Amniotic stem cell (primary cell): ENCODE measurements around the gene SLC4A4.
A peak's percentile ranks its signal among the peaks of the same experiment; 100 is the strongest.
"Not testable (repeated sequence)": the region's sequence is repeated elsewhere in the genome, so short reads cannot be mapped to it uniquely, and the experiment has no call there.

Experiments
- DNase-seq: peaks from one replicate; lab custom pipeline; 2025; lab: John Stamatoyannopoulos, UW

The SLC4A4 gene

DNA sequence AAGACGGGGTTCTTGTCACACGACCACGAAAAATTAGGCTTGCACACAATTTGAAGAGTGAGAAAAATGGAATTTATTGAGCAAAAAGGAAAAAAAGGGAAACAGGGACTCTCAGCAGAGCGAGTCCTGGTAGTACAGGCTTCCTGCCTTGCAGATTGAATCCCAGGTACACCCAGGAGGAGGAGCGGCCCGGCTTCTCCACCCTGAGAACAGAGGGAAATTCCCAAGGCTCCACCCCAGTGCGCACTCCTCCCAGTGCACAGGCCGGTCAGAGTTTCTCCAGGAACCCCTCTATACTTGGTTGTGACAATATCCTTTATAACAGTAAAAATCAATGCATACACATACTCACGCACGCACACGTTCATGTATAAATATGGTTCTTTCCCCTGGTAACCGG is 22.0 kb downstream of the SLC4A4 start:
- no peak for DNase-seq

GRCh38 chr4:71361476-71361875 is 22.7 kb downstream of the SLC4A4 start:
- DNase-seq = no peak

DNA sequence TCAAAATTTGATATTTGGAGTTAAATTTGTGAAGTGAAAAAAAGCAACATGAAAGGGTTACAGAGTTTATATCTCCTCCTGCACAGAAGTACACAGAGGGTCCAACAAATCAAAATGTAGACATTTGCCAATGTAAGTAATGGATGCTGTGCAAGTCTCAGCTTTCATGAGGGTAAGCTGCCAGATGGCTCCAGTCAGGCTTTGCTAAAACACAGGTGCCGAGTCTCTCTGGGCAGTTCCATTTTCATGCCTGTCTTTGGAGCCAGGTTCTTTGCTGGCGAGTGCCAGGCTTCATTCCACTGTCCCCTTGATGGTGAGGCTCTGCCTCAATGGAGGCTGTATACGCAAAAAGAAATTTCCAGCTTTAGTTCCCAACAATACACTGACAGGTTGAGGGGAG is 27.9 kb downstream of the SLC4A4 start:
- no peak for DNase-seq

- no peak for DNase-seq
Observed at GRCh38 chr4:71367546-71367945, 28.7 kb downstream of the SLC4A4 start.

GRCh38 chr4:71368906-71369305 is 30.1 kb downstream of the SLC4A4 start:
- no peak for DNase-seq

- DNase-seq = no peak
Observed at GRCh38 chr4:71369536-71369935, 30.7 kb downstream of the SLC4A4 start.

DNA sequence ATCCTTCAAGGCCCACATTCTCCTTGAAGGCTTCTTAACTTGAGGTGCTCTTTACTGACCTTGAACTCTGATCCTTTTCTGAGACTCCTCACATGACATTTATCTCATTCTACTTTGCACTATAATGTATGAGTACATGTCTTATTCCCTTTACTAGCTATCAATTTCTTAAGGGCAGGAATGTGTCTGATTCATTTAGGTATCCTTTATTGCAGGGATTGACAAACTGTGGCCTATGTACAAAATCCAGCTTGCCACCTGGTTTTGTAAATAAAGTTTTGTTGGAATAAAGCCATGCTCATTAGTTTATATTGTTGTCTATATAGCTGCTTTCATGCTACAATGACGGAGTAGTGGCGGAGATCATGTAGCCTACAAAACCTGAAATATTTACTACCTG is 36.7 kb downstream of the SLC4A4 start:
- no peak for DNase-seq

DNA sequence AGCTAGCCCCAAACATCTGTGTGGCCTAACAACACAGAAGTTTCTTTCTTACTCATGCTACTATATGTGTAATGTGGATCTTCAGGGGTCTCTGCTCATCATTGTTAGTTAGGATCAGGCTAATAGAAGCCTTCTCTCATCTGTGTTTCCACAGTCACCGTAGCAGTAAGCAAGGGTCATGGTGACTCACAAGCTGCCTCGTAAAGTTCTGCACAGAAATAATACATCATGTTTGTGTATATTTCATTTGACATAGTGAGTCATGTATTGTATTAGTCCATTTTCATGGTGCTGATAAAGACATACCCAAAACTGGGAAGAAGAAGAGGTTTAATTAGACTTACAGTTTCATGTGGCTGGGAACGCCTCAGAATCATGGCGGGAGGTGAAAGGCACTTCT is 38.7 kb downstream of the SLC4A4 start:
- peak; percentile 23 for DNase-seq

- DNase-seq = no peak
Observed at GRCh38 chr4:71379126-71379525, 40.3 kb downstream of the SLC4A4 start.

DNA sequence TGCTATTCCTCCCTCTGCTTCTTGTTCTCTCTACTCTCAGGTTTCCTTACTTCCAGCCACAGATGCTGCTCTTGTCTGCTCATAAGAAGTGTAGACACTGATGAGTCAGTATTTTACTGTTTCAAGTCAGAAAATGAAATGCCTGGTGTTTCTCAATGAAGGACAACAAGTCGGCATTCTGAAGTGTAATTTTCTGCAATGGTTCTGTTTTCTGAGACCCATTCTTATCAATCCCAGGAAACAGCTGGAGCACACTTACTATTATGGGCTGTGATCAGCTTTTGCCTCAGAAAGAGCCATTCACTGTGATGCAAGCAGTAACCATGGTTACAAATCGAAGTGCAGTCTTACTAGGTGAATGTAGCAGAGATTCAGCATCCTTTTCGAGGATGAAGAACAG is 42.0 kb downstream of the SLC4A4 start:
- no peak for DNase-seq

DNA sequence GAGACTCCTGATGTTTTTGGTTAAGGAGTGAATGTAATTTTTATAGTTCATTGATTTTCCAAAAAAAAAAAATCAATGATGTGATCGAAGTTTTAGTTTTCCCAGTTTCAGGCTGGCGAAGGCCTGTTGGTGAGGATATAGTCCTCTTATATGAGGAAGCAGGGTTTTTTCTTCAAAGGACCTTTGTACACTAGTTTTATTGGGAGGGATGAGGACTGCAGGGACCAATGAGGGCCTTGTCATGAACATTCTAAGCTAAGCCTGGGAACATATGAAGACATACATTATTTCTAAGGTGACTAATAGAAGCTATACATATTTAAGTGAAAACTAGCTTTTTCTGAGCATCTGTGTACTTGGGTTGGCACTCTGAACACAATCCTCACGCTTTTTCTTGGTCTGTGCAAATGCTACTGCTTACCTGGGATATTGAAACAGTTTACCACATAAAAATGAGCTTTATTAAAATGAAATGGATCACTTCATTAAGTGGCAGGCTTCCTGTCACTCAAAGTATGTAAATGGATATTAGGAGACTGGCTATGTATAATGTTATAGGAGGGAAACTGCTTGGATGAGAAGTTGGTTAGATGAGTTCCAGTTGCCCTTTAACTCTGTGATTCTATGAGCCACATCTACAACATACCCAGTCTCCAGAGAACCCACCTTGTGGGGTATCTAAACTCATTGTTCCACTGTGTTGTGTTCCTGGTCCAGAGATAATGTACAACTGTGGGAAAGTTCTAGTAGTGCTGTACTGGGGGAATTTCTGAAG is 43.5 kb downstream of the SLC4A4 start:
- no peak for DNase-seq

GRCh38 chr4:71382900-71383560 is 44.2 kb downstream of the SLC4A4 start:
- DNase-seq = no peak

- no peak for DNase-seq
Observed at GRCh38 chr4:71383984-71384383, 45.2 kb downstream of the SLC4A4 start.

GRCh38 chr4:71389149-71389827 is 50.5 kb downstream of the SLC4A4 start:
- no peak for DNase-seq

- no peak for DNase-seq
Observed at GRCh38 chr4:71392109-71392508, 53.3 kb downstream of the SLC4A4 start.

DNA sequence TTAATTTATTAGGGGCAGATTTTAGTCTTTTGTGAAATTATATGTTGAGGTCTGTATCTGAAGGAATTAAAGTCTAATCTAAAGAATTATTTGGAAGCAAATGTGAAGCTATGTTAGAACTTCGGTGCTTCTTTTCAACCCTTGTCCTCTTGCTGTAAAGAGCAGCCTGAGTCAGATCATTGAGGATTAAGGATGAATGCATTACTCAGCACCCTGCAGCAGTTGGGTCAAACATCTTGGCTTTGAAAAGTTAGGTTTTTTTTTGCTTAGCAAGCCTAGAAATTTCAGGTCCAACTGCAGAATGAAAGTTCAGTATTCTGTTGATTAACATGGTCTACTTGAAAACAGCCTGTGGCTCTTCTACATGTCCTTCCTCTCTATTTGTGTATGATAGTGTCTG is 57.6 kb downstream of the SLC4A4 start:
- peak; percentile 55 for DNase-seq

GRCh38 chr4:71400810-71401209 is 62.0 kb downstream of the SLC4A4 start:
- DNase-seq = no peak

GRCh38 chr4:71402616-71403015 is 63.8 kb downstream of the SLC4A4 start:
- DNase-seq = no peak

DNA sequence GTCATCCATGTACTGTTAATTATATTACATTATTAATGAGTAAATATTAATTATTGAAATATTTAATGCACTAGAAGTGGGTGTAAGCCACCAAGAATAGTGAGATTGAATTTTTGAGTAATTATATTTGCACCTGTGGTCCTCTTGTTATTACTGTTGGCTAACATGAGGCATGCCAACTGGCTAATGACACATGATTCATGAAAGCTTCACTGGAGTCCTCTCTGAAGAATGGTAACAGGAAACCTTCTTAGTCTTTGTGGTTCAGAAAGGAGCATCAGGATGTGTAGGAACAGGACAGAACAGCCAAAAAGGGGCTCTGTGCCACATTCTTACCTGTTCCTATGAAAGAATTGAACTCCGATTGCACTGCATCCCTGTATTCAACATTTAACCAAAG is 65.2 kb downstream of the SLC4A4 start:
- DNase-seq = no peak

- DNase-seq = no peak
Observed at GRCh38 chr4:71405791-71406190, 67.0 kb downstream of the SLC4A4 start.

- no peak for DNase-seq
Observed at GRCh38 chr4:71406459-71406963, 67.7 kb downstream of the SLC4A4 start.

- DNase-seq = not testable (repeated sequence)
Observed at GRCh38 chr4:71408961-71409360, 70.1 kb downstream of the SLC4A4 start.

GRCh38 chr4:71411981-71412380 is 73.2 kb downstream of the SLC4A4 start:
- peak; percentile 11 for DNase-seq
